GM12892 (cell line): Measurements from ENCODE around the gene SAMD4A.

Experiments used
- POLR2A ChIP-seq: IDR thresholded peaks from 2 replicates; pipeline ENCODE4 v1.6.1; 2011; ENCODE audit warnings: low read depth, low read length, control low read depth
- POLR2AphosphoS5 ChIP-seq: IDR thresholded peaks from 2 replicates; pipeline ENCODE4 v1.6.1; 2011; ENCODE audit warnings: low read depth, low read length, control low read depth
- TAF1 ChIP-seq: IDR thresholded peaks from 2 replicates; pipeline ENCODE4 v1.6.1; 2011; ENCODE audit warnings: low read depth, mild to moderate bottlenecking, control low read depth, low read length, borderline replicate concordance

- no peak for TF ChIP-seq POLR2AphosphoS5
- TF ChIP-seq POLR2A = no peak
- TF ChIP-seq TAF1 = no peak
Observed at GRCh38 chr14:54782751-54783659, 216.1 kb downstream of the SAMD4A start.
